GM19438 (cell line): ENCODE data around the gene MNX1.

Source experiments
- ATAC-seq: cut with Tn5 transposase; IDR thresholded peaks from one replicate; pipeline ENCODE4 v1.9.1; 2021; ENCODE audit warnings: low read depth; ENCODE audit not compliant: unreplicated experiment

Gene MNX1

DNA sequence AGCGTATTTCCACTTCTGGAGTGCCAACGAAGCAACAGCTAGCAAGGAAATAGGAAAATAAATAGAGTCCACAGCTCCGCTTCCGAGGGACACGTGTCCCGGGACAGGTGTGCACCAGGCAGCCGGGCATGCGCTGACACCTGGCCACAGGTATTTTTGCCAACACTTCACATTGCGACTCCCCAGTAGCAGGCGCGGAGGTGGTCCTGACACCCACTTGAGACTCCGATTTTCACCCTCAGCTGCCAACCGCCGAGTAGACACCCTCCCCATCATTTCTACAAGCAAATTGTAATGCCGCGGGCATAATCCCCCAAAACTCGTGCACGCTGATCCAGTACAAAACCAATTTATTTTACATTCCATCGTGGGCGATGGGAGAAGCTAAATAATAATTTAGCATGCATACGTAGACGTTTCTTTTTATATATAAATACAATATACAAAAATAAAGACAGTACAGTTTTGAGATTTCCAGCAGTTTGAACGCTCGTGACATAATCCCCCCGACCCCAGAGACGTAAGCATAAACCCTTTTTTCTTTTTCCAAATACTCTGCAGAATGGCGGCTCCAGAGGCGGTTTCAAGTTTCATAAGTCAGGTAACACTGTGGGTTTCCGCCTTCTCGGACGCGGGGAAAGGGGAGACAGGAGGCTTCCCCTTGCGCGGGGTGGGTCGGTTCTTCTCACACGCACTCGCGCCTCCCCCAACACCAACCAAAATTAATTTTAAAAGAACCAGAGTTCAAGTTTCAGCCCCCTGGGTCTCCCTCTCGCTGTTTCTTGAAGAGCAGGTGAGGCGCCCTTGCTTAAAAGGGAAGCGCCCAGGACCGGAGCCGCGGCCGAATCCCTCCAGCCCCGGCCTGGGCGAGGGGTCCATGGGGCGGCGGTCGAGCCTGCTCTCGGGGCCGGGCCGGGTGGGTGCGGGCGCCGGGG is 5.7 kb downstream of the MNX1 start:
- no peak for ATAC-seq

DNA sequence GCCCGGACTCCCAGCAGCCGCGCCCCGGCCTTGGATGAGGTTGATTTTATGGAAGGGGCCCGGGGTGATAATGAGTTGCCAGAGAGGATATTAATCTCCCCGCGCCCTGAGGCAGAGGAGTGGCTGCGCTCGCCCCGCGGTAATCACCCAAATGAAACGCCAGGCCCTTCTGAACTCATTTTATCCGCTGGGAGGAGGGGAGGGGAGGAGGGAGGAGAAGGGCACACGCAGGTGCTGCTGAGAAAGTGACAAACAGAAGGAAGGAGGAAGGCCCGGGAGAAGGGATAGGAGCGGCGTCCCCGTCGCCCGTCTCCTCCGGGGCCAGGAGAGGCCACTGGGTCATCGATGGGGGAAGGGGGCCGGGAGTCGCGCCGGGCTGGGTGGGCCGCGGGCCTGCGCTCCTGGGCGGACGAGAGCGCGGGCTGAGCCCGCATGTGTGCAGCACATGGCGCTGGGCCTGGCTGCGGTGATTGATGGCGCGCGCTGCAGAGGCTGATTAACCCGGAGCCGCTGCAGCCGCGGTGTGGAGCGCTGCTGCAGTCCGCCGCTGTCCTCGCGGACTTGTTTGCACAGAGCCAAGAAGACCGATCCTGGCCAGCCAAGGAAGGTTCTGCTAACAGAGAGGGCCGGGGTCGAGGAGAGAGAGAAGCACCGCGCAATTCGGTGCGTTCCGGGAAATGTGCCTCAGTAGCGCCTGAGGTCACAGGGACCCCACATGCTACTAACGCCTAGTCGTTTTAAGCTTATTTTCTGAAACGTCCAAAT is 6.5 kb downstream of the MNX1 start:
- no peak for ATAC-seq

DNA sequence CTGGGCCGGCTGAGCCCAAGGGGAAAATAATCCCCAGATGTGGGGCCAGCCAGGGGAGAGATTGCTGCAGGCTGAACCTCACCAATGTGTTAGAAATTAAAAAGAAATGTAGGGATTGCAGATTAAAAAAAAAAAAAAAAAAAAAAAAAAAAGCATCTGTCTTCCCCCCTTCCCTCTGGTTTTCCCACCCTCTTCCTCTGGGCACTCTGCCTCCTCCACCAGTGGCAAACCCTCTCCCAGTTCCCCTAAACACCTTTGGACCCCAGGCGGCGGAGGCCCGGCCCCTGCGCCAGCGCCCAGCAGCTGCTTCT is 7.1 kb downstream of the MNX1 start:
- ATAC-seq: no peak

DNA sequence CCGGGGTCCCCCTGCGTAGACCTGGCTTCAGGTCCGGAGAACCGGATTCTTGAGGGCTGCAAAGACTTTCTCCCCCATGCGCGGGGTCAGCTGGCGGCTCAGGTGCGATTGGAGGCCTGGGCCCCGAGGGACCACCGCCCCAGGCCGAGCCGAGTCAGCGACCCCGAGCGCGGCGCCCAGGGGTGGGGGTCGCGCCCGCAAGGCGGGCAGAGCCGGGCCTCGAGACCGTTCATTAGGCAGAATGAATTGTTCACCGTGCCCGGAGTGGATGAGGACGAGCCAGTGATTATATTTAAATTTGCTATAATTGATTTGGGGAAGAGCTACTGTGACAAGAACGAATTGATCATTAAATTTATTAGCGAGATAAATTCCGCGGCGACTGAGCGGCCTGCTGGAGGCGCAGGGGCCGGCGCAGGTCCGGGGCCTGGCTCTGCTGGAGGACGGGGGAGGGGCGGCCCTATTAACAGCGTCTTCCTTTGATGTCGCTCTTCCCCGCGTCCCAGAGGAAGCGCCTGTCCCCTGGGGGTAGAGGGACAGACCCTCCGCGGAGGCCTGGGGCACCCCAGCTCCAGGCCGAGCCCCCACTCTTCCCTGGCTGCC is 7.5 kb downstream of the MNX1 start:
- ATAC-seq: no peak

DNA sequence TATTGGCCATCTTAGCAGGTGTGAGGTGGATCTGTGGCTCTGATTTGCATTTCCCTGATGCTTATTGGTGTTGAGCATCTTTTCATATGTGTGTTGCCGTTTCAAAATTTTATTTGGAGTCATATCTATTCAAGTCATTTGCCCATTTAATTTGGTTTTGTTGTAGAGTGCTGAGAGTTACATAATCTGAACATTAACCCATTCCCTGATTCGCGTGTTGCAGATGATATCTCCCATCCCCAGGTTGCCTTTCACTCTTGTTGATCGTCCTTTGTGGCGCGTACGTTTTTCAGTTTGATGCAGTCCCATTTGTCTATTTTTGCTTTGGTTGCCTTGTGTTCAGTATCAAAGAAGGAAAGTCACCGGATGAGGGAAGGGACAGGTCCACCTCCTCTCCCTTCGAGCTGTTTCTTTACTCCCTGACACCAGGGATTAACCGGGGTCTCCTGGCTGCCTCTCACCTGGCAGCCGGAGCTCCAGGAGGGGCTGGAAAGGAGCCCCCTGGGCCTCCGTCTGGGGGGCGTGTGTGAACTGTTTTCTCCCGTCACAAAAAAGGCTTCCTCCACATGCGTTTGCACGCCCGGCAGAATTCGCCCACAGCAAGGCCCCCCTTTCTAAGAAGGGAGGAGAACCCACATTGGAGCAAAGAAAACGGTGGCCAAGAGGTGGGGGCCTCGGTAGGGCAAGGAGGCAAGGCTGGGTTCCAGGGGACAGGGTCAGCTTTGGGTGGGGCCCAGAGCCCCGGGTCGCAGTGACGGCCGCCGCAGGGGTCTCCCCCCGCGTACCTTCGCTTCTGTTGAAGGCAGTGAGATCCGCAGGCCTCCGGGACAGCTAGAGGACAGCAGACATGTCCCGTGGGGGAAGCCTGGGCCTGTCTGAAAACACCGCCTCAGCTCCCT is 8.3 kb downstream of the MNX1 start:
- no peak for ATAC-seq

DNA sequence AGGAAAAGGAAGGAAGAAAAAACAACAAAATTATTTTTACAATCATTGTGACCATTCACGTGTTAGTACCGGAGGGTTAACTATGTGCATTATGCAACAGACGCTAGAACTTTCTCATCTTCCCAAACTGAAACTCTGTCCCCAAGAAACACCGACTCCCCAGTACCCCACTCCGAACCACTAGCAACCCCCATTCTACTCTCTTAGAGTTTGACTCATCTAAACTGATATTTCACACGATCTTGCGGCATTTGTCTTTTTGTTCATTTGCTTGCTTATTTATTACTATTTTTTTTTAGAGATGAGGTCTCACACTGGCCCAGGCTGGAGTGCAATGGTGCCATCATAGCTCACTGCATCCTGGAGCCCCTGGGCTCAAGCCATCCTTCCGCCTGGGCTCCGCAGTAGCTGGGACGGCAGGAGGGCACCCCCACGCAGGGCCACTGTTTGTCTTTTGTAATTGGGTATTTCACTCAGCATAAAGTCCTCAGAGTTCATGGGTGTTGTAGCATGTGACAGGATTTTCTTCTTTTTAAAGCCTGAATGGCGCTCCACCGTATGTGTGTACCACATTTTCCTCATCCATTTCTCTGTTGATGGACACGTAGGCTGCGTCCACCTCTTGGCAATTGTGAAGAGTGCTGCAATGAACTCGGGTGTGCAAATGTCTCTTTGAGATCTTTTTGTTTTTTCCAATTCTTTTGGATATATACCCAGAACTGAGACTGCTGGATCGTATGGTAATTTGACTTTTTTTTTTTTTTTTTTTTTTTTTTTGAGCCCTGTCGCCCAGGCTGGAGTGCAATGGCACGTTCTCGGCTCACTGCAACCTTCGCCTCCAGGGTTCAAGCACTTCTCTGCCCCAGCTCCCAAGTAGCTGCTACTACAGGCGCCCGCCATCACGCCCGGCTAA is 9.5 kb downstream of the MNX1 start:
- ATAC-seq: no peak

DNA sequence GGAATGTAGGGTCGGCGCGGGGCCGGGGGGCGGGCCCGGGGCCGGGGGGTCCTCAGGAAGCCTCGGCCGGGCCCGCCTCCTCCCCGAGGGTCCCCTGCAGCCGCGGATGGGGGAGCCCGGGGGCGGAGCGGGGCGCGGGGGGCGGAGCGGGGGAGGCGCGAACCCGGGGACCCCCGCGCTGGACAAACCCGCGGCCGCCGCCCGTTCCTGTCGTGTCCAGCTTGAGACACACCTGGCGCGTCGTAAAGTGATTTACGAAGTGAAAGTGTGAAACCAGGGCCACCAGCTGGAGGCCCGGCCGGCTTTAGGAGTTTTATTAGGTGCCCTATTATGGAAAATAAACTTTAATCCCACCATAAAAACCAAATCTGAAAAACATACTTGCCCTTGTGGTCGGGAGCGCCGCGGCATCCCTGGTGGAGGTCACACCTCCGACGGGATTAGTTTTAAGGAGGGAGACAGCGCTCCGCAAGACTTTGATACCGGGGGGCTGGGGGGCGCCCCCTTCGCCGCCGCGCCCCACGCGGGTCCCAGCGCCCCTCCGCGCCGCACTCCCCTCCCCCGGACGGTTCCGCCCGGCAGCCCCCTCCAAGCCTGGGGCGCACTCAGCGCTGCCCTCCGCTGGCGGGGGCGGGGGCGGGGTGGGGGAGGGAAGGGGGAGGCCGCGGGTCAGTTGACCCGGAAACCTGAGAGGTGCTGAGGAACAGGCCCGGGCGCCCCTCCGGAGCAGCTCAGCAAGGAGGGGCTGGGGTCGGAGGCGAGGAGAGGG is 10.3 kb downstream of the MNX1 start:
- no peak for ATAC-seq

DNA sequence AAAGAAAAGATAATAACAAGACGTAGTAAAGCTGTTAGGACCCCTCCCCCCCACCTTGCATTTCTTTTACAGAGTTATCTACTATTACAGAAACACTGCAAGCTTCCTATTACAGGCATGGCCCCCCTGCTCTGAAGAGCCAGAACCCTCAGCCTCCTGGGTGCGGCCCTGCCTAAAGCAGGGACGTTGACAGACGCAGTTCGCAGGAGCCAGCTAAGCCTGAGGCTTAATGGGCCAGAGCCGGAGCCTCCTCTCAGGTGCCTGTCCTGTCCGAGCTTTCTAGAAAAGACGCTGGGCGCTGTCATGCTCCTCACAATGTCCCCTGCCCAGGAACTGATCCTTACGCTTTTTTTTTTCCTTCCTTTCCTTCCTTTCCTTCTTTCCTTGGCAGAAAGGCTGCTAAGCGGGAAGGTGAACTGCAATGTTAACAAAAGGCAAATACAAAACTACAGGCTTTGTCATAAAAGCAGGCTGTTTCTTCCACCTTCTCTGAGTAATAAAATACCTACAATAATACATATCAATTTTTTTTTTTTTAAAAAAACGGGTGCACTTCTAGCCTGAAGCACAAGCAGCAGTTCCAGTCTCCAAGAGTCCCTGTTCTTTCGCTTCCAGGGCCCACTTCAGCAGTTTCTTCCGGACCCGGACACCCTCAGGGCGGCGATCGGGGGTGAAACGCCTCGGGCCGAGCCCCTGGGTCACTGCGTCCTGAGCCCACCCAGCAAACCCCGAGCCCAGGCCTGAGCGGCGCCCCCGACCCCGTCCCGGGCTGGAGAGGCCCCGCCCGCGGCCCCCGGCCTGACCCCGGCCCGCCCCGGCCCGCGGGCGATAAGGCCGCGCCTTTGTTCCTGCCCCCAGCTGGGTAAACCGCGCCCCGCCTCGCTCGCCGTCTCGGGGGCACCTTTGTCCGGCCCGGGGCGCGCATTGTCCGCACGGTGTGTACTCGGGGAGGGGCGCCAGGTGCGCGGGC is 11.2 kb downstream of the MNX1 start:
- ATAC-seq: no peak

DNA sequence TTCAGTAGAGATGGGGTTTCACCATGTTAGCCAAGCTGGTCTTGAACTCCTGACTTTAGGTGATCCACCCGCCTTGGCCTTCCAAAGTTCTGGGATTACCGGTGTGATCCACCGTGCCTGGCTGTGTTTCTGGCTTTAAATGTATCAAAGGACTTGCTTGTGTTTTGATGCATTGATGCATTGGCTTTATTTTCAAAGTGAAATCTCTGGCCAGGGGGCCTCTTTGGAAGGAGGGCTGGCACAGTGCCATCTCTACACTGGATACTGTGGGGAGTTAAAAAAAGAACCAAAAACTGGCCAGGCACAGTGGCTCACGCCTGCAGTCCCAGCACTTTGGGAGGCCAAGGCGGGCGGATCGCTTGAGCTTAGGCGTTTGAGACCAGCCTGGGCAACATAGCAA is 16.0 kb downstream of the MNX1 start:
- no peak for ATAC-seq

DNA sequence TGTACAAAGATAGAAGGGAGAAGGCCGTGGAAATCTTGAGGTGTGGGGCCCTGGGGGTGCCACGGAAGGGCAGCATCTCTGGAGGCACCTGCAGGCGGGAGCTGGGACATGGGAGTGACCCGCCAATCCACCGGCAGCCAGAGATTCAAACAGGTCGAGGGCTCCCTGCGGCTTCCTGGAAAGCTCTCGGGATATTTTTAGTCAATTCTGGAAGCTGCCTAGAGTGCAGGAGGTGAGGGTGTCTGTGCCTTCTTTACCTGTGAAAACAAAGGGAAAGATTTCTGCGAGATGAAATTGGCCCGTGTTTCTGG is 16.6 kb downstream of the MNX1 start:
- no peak for ATAC-seq

DNA sequence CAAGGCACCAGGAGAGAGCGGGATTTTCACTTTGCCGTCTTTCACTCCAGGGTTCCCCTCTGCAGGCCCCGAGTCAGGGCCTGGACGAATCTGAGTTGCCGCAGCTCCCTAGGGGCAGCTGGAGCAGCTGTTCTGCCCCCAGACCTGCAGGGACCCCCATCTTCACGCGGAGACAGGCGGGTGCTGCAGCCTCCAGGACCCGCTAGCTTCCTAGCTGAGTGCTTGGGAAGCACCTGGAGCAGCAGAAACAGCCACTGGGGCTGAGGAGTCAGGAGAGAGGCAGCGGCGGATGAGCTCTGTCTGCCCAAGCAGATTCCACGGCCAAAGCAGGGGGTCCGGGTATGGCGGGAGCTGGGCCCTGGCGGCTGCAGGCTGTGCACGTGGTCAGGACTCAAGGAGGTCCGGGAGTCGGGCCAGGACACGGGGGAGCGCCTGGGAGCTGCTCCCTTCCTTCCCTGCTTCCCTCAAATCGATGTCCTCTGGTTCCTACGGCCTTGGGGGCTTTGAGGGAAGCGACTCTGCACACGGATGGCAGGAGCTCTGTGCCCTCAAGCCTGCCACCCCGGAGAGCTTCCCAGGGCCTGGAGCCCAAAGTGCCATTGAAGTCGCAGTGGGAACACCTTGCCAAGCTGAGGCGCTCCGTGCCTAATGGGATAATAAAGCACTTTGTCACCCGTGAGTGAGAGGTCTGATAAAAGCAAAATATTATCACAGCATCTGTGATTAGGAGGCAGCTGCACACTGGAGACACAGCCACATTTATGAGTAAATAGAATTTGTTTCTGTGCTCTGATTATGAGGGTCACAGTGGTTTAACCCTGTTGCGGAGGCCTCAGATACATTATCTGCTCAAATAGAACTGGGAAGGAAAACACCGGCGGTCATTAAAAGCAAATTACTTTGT is 17.2 kb downstream of the MNX1 start:
- no peak for ATAC-seq

DNA sequence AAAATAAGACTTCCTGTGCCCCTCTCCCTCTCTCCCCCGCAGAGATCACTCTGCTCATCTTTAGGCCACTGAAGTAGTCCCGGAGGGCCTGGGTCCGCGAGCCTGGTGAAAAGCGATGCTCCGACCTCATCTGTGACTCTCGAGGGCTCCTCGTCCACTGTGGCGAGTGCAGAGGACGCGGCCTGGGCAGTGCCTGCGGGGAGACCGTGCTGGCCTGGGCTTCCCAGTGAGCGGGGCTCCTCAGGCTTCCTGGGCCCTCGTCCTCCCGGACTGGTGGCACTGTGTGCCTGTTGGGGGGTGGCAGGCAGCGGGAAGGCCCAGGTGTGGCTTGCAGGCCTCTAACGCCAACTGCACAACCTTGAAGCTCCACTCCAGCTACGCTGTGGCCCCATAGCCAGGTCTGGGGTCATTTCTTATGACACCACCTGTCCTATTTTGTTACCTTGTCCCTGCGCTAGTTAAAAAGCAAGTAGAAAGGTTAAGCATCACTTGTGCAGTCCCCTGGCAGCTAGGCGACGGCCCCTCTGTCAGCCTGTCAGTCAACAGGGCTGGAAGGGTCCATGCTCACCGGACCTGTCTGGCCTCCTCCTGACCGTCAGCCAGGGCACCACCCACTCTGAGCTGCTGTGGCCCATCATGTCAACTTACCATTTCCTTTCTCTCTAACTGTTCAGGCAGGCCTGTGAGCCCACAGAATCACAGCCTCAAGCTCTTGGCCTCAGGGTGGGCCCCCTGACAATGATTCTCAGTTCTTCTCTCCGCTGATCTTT is 20.5 kb downstream of the MNX1 start:
- no peak for ATAC-seq

DNA sequence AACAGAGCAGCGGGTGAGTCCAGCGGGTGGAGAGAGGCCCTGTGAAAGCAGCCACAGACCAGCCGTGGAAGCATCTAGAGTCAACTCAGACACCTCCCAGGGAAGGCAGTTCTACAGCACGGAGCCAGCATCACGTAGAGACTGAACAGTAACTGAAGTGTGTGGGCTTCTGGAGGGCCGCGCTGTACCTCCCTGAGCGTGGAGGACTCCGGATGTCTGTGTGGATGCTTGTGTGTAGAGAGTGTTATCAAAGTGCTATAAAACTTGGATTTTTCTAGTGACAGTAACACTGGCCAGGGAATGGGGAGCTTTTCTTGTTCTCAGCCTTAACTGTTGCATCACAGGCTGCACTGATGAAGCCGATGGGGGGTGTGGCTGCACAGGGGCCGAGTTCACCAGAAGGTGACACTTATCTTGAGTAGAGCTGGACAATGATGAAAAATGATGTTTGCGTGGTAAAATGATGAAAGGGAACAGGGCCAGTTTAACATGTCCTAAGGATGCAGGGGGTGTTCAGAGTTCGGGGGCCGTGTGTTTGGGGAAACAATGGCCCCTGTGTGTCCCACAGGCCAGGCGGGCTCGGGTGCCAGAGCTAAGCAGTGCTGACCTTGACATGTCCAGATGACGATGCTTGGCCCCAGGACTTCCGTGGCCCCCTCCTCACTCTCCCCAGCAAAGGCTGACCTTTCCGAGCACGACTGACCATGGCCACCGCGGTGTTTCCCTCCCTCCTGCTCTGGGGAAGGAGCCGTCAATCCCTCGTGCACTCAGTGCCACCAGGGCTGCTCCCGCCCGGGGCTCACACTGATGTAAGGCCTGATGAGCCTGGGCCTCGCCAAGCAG is 21.9 kb downstream of the MNX1 start:
- no peak for ATAC-seq

DNA sequence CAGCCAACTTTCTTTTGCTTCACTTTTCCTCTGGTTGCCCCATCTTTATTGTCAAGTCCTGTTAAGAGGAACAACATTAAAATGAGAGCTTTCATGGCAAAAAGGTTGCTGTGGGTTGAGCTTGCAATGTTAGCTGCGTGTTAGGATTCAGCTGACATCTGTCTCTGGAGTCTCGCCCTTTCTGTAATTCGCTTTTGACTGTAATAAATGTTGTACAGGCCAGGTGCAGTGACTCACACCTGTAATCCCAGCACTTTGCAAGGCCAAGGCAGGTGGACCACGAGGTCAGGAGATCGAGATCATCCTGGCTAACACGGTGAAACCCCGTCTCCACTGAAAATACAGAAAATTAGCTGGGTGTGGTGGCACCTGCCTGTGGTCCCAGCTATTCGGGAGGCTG is 24.1 kb downstream of the MNX1 start:
- ATAC-seq: no peak
